ENCODE data around the gene CEP128. TPM values are rescaled to one million over a fixed set of nuclear protein-coding genes. Genes with fewer than 3 reads are reported as not detected.

The CEP128 gene
- total and polyA plus RNA-seq, 7 experiments from 2014 or later, result 4.2 to 22.8 (median 9.9) TPM

- no peaks in the 10 kb centered on the region for H3K9me3 ChIP-seq (ENCODE audit: control insufficient read depth in 2 of 3, low read length in 3 of 3)
- DNase-seq (no peak), ATAC-seq (no peak)
- CTCF ChIA-PET, result no interaction called here
- no peaks in the 10 kb centered on the region for H3K36me3 ChIP-seq (ENCODE audit: control insufficient read depth in 2 of 3, insufficient read depth in 3 of 3, low read length in 3 of 3)
- no peaks in the 10 kb centered on the region for H3K4me1 Mint-ChIP-seq
- no peak overlapping the region for H3K27ac ChIP-seq (ENCODE audit: low read depth, low read length)
- H3K9me3 Mint-ChIP-seq, result no peaks in the 10 kb centered on the region
- H3K27me3 ChIP-seq (ENCODE audit: control insufficient read depth in 2 of 2, insufficient read depth in 2 of 2, low read length in 2 of 2), result no peaks in the 10 kb centered on the region
- H3K4me1 ChIP-seq (ENCODE audit: control insufficient read depth in 2 of 2, insufficient read depth in 2 of 2, low read length in 2 of 2), result no peaks in the 10 kb centered on the region
- no peak overlapping the region for H3K4me3 Mint-ChIP-seq
- POLR2A ChIA-PET, result no interaction called here
- no peaks in the 10 kb centered on the region for H3K27me3 Mint-ChIP-seq
- peaks cover 0 to 2% (median 0%) of the 10 kb centered on the region in 5 donors for H3K36me3 Mint-ChIP-seq
- no peak overlapping the region for H3K27ac Mint-ChIP-seq
- intact Hi-C loops (cut with micrococcal nuclease), result no loop called here
- no peak overlapping the region for H3K4me3 ChIP-seq (ENCODE audit: low read length)
These were observed 333.0 kb downstream of the CEP128 start for GRCh38 chr14:80608563-80608962.

DNA sequence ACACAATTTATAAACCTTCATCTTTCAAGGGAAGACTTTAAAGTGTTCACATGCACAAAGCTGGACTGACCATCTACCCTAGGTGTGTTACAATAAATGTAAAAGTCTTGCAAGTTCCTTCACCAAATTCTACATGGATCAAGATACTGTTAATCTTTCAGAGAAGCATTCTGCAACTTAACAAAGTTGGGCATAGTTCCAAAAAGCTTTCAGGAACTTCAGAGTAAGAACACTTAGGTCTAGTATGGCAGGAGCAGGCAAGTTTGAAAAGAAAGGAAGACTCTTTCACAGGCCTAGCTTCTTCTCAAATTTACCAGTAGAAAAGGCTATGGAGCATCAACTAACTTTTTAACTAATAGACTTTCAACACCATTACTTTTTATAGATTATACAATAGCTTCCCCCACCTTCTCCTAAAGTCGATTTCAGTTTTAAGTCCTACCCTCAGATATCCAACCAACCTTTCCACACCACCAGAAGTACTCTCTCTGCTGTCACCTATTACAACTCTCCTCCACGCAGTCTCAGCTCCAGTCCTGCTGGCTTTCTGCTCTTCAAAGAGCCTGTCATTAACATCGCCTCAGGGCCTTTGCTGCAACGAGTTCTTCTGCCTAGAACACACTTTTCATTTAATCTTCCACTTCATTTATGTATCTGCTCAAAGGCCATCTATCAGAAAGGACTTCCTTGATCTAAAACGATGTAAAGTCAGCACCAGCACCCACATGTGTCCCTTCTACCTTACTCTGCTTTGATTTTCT is 333.9 kb downstream of the CEP128 start:
- H3K4me3 Mint-ChIP-seq, result no peak overlapping the region
- no peak overlapping the region for H3K27ac Mint-ChIP-seq
- H3K4me1 Mint-ChIP-seq, result no peaks in the 10 kb centered on the region
- H3K27me3 ChIP-seq (ENCODE audit: control insufficient read depth in 2 of 2, insufficient read depth in 2 of 2, low read length in 2 of 2), result no peaks in the 10 kb centered on the region
- H3K27me3 Mint-ChIP-seq, result no peaks in the 10 kb centered on the region
- ATAC-seq, result no peak
- ChIA-PET POLR2A (no interaction called here), CTCF (no interaction called here)
- H3K4me3 ChIP-seq (ENCODE audit: low read length), result no peak overlapping the region
- no peak overlapping the region for H3K27ac ChIP-seq (ENCODE audit: low read depth, low read length)
- H3K4me1 ChIP-seq (ENCODE audit: control insufficient read depth in 2 of 2, insufficient read depth in 2 of 2, low read length in 2 of 2), result no peaks in the 10 kb centered on the region
- intact Hi-C loops (cut with micrococcal nuclease), result no loop called here
- H3K36me3 ChIP-seq (ENCODE audit: control insufficient read depth in 2 of 3, insufficient read depth in 3 of 3, low read length in 3 of 3), result no peaks in the 10 kb centered on the region
- H3K9me3 ChIP-seq (ENCODE audit: control insufficient read depth in 2 of 3, low read length in 3 of 3), result no peaks in the 10 kb centered on the region
- H3K9me3 Mint-ChIP-seq, result no peaks in the 10 kb centered on the region
- H3K36me3 Mint-ChIP-seq, result peaks cover 0 to 2% (median 0%) of the 10 kb centered on the region in 5 donors
- no peak for DNase-seq

DNA sequence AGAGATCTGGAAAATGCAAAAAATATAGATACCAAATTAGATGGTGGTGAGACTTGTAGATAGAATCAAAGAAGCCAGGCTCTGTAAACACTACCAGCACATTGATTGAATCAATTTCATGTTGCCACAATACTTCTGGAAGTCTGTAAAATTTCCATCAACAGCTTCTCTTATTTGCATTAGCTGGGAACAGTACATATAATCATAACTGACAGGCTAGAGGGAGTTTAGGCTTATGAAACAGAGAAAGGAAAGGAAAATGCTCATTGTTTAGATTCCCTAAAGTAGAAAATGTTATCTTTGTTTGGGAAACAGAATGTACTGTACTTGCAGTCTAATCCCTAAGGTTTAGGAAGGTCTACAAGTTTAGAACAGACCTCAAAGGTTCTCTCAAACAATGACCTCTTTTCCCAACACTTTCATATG is 335.2 kb downstream of the CEP128 start:
- POLR2A ChIA-PET, result no interaction called here
- Mint-ChIP-seq H3K36me3 (peaks cover 0 to 2% (median 0%) of the 10 kb centered on the region in 5 donors), H3K4me3 (no peak overlapping the region), H3K27me3 (no peaks in the 10 kb centered on the region), H3K9me3 (no peaks in the 10 kb centered on the region), H3K4me1 (no peaks in the 10 kb centered on the region), H3K27ac (no peak overlapping the region)
- no peaks in the 10 kb centered on the region for H3K9me3 ChIP-seq (ENCODE audit: control insufficient read depth in 2 of 3, low read length in 3 of 3)
- H3K4me3 ChIP-seq (ENCODE audit: low read length), result no peak overlapping the region
- no peaks in the 10 kb centered on the region for H3K36me3 ChIP-seq (ENCODE audit: control insufficient read depth in 2 of 3, insufficient read depth in 3 of 3, low read length in 3 of 3)
- no peak for ATAC-seq
- no peaks in the 10 kb centered on the region for H3K27me3 ChIP-seq (ENCODE audit: control insufficient read depth in 2 of 2, insufficient read depth in 2 of 2, low read length in 2 of 2)
- no peak for DNase-seq
- CTCF ChIA-PET, result no interaction called here
- intact Hi-C loops (cut with micrococcal nuclease), result no loop called here
- no peaks in the 10 kb centered on the region for H3K4me1 ChIP-seq (ENCODE audit: control insufficient read depth in 2 of 2, insufficient read depth in 2 of 2, low read length in 2 of 2)
- no peak overlapping the region for H3K27ac ChIP-seq (ENCODE audit: low read depth, low read length)

DNA sequence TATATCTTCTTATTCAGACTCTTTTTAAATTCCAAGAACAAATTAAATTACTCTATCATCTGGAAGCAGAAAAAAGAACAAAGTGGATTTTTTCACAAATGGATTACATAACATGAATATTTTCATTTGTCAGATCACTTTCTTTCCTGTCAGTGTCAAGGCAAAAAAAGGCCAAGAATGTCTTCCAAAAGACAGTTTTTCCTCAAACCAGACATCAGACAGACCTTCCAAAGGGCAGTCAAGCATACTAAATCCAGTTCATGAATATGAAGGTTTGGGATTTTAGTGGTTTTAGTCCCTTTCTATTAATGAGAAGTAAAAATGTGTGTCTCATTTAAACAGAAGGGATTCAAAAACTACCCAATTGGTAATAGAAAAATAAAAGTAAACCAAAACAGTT is 336.0 kb downstream of the CEP128 start:
- ChIA-PET CTCF (no interaction called here), POLR2A (no interaction called here)
- no peaks in the 10 kb centered on the region for H3K27me3 Mint-ChIP-seq
- Histone ChIP-seq H3K36me3 (ENCODE audit: control insufficient read depth in 2 of 3, insufficient read depth in 3 of 3, low read length in 3 of 3) (no peaks in the 10 kb centered on the region), H3K27me3 (ENCODE audit: control insufficient read depth in 2 of 2, insufficient read depth in 2 of 2, low read length in 2 of 2) (no peaks in the 10 kb centered on the region), H3K9me3 (ENCODE audit: control insufficient read depth in 2 of 3, low read length in 3 of 3) (no peaks in the 10 kb centered on the region), H3K27ac (ENCODE audit: low read depth, low read length) (no peak overlapping the region), H3K4me1 (ENCODE audit: control insufficient read depth in 2 of 2, insufficient read depth in 2 of 2, low read length in 2 of 2) (no peaks in the 10 kb centered on the region), H3K4me3 (ENCODE audit: low read length) (no peak overlapping the region)
- H3K36me3 Mint-ChIP-seq, result peaks cover 0 to 2% (median 0%) of the 10 kb centered on the region in 5 donors
- no peaks in the 10 kb centered on the region for H3K4me1 Mint-ChIP-seq
- H3K9me3 Mint-ChIP-seq, result no peaks in the 10 kb centered on the region
- no peak overlapping the region for H3K4me3 Mint-ChIP-seq
- no peak overlapping the region for H3K27ac Mint-ChIP-seq
- DNase-seq (no peak), ATAC-seq (no peak)
- intact Hi-C loops (cut with micrococcal nuclease), result no loop called here

DNA sequence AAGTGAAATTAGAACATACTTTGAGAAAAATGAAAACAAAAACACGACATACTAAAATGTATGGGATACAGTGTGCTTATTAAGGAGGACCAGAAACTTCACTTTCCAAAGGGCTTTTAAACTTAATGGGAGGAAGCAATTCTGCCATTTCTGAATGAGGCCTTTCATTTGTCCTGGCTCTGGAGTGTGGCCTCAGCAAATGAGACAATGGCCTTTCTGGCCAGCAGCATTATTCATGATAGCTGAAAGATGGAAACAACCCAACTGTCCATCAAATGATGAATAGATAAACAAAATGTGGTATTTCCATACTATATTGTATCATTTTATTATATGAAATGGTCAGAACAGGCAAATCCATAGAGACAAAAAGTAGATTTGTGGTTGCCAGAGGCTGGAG is 338.6 kb downstream of the CEP128 start:
- Mint-ChIP-seq H3K9me3 (no peaks in the 10 kb centered on the region), H3K4me1 (no peaks in the 10 kb centered on the region), H3K27me3 (no peaks in the 10 kb centered on the region), H3K36me3 (no peaks in the 10 kb centered on the region), H3K4me3 (no peak overlapping the region), H3K27ac (no peak overlapping the region)
- Histone ChIP-seq H3K4me1 (ENCODE audit: control insufficient read depth in 2 of 2, insufficient read depth in 2 of 2, low read length in 2 of 2) (no peaks in the 10 kb centered on the region), H3K27ac (ENCODE audit: low read depth, low read length) (no peak overlapping the region), H3K36me3 (ENCODE audit: control insufficient read depth in 2 of 3, insufficient read depth in 3 of 3, low read length in 3 of 3) (no peaks in the 10 kb centered on the region), H3K4me3 (ENCODE audit: low read length) (no peak overlapping the region), H3K27me3 (ENCODE audit: control insufficient read depth in 2 of 2, insufficient read depth in 2 of 2, low read length in 2 of 2) (no peaks in the 10 kb centered on the region), H3K9me3 (ENCODE audit: control insufficient read depth in 2 of 3, low read length in 3 of 3) (no peaks in the 10 kb centered on the region)
- DNase-seq (no peak), ATAC-seq (no peak)
- intact Hi-C loops (cut with micrococcal nuclease), result no loop called here
- CTCF ChIA-PET, result no interaction called here
- POLR2A ChIA-PET, result no interaction called here

- peaks cover 4 to 23% (median 6%) of the 10 kb centered on the region in 5 donors for H3K36me3 Mint-ChIP-seq
- POLR2A ChIA-PET, result no interaction called here
- H3K9me3 ChIP-seq (ENCODE audit: control insufficient read depth in 2 of 3, low read length in 3 of 3), result no peaks in the 10 kb centered on the region
- peak in 6 of 9 donors; percentile 0 to 36 (median 6) for DNase-seq
- H3K4me3 ChIP-seq (ENCODE audit: low read length), result no peak overlapping the region
- H3K27me3 ChIP-seq (ENCODE audit: control insufficient read depth in 2 of 2, insufficient read depth in 2 of 2, low read length in 2 of 2), result no peaks in the 10 kb centered on the region
- no peaks in the 10 kb centered on the region for H3K4me1 ChIP-seq (ENCODE audit: control insufficient read depth in 2 of 2, insufficient read depth in 2 of 2, low read length in 2 of 2)
- H3K9me3 Mint-ChIP-seq, result peaks cover 2 to 26% (median 8%) of the 10 kb centered on the region in 11 donors
- no peaks in the 10 kb centered on the region for H3K27me3 Mint-ChIP-seq
- peak overlapping the region in 4 of 9 donors; percentile 18 to 48 (median 28) for H3K27ac Mint-ChIP-seq
- CTCF ChIA-PET, result no interaction called here
- intact Hi-C loops (cut with micrococcal nuclease), result no loop called here
- ATAC-seq, result peak; percentile 54
- H3K36me3 ChIP-seq (ENCODE audit: control insufficient read depth in 2 of 3, insufficient read depth in 3 of 3, low read length in 3 of 3), result no peaks in the 10 kb centered on the region
- peak overlapping the region in 1 of 10 donors; percentile 13 for H3K4me3 Mint-ChIP-seq
- H3K4me1 Mint-ChIP-seq, result peaks cover 0 to 16% (median 13%) of the 10 kb centered on the region in 7 donors
- no peak overlapping the region for H3K27ac ChIP-seq (ENCODE audit: low read depth, low read length)
These were observed 354.3 kb downstream of the CEP128 start for GRCh38 chr14:80587096-80587724.

GRCh38 chr14:80586131-80586530 is 355.4 kb downstream of the CEP128 start:
- Histone ChIP-seq H3K27ac (ENCODE audit: low read depth, low read length) (no peak overlapping the region), H3K4me3 (ENCODE audit: low read length) (no peak overlapping the region), H3K36me3 (ENCODE audit: control insufficient read depth in 2 of 3, insufficient read depth in 3 of 3, low read length in 3 of 3) (no peaks in the 10 kb centered on the region), H3K4me1 (ENCODE audit: control insufficient read depth in 2 of 2, insufficient read depth in 2 of 2, low read length in 2 of 2) (no peaks in the 10 kb centered on the region), H3K27me3 (ENCODE audit: control insufficient read depth in 2 of 2, insufficient read depth in 2 of 2, low read length in 2 of 2) (no peaks in the 10 kb centered on the region), H3K9me3 (ENCODE audit: control insufficient read depth in 2 of 3, low read length in 3 of 3) (no peaks in the 10 kb centered on the region)
- intact Hi-C loops (cut with micrococcal nuclease), result no loop called here
- no peak for ATAC-seq
- Mint-ChIP-seq H3K4me3 (no peak overlapping the region), H3K27ac (no peak overlapping the region), H3K36me3 (peaks cover 0 to 19% (median 4%) of the 10 kb centered on the region in 5 donors), H3K27me3 (no peaks in the 10 kb centered on the region), H3K9me3 (peaks cover 2 to 15% (median 5%) of the 10 kb centered on the region in 11 donors), H3K4me1 (peaks cover 0 to 16% (median 13%) of the 10 kb centered on the region in 7 donors)
- ChIA-PET POLR2A (no interaction called here), CTCF (no interaction called here)
- no peak for DNase-seq
